Esophagus muscularis mucosa (tissue), 4 donors: ENCODE measurements around the gene DOCK10. TPM values are rescaled to one million over a fixed set of nuclear protein-coding genes. Genes with fewer than 3 reads are reported as not detected.

Experiments used
- DNase-seq: peaks from one replicate; pipeline ENCODE4 v3.0.0-alpha.2; 2017; ENCODE audit errors: extremely low spot score
- H3K27ac ChIP-seq, 4 donors: fragments of 200-600 bp; sonication (generic); replicated peaks in 1 of 4; 1 replicate in 3 of 4; 2 replicates in 1 of 4; pipeline ENCODE4 v1.5.1; 2016 to 2019; ENCODE audit warnings: mild to moderate bottlenecking in 1 of 4
- H3K27me3 ChIP-seq, 4 donors: fragments of 200-600 bp; sonication (generic); one replicate each; pipeline versions ENCODE4 v1.5.1 to v1.6.0; 2016 to 2019
- H3K36me3 ChIP-seq, 4 donors: fragments of 200-600 bp; sonication (generic); one replicate each; pipeline ENCODE4 v1.5.1; 2016 to 2019
- H3K4me1 ChIP-seq, 4 donors: fragments of 200-600 bp; sonication (generic); one replicate each; pipeline ENCODE4 v1.5.1; 2016 to 2019
- H3K4me3 ChIP-seq, 4 donors: fragments of 200-600 bp; sonication (generic); 1 replicate in 2 of 4; 2 replicates in 2 of 4; pipeline ENCODE4 v1.5.1; 2016 to 2019; ENCODE audit warnings: mild to moderate bottlenecking in 4 of 4, moderate library complexity in 1 of 4
- H3K9me3 ChIP-seq, 4 donors: fragments of 200-600 bp; sonication (generic); 1 replicate in 3 of 4; 2 replicates in 1 of 4; pipeline ENCODE4 v1.5.1; 2016 to 2019
- EP300 ChIP-seq: sonication (generic); formaldehyde crosslinking; IDR thresholded peaks from one replicate; pipeline ENCODE4 v1.6.1; 2017; ENCODE audit warnings: antibody characterized with exemption
- POLR2A ChIP-seq: fragments of 450-650 bp; IDR thresholded peaks from one replicate; pipeline ENCODE4 v1.6.1; 2017; ENCODE audit warnings: antibody characterized with exemption, moderate library complexity, mild to moderate bottlenecking, low read depth
- POLR2AphosphoS5 ChIP-seq, 2 donors: sonication (generic); formaldehyde crosslinking; IDR thresholded peaks; one replicate each; pipeline ENCODE4 v1.6.1; 2017; ENCODE audit warnings: antibody characterized with exemption in 2 of 2
- WGBS: methylation state at CpG from one replicate; pipeline ENCODE4 v1.1.5; 2018; 5-methylcytosine and 5-hydroxymethylcytosine counted together
- intact Hi-C: fragments of 100-400 bp; cut with DNase I; formaldehyde crosslinking; loops from one replicate; pipeline ENCODE4 v1.15.1; 2023
- total RNA-seq, 4 donors: library from RNA; depleted of rRNA; stranded (reverse); fragments of >200 nt; gene quantifications; one replicate each; pipeline versions ENCODE4 v1.1.0 to v1.2.1, GENCODE V29; 2016
- TF ChIP-seq, protein P1 (sequence below), 3 experiments: fragments of 200-600 bp in 2 of 3; fragments of 450-650 bp in 1 of 3; sonication (generic) in 2 of 3; IDR thresholded peaks; one replicate each; pipeline ENCODE4 v1.5.1; 2017 to 2019; ENCODE audit warnings: antibody characterized with exemption in 3 of 3, mild to moderate bottlenecking in 2 of 3, moderate library complexity in 1 of 3

DOCK10 gene
- total RNA-seq, 4 donors from 2014 or later, result 1.9 to 11.6 (median 6.3) TPM

DNA sequence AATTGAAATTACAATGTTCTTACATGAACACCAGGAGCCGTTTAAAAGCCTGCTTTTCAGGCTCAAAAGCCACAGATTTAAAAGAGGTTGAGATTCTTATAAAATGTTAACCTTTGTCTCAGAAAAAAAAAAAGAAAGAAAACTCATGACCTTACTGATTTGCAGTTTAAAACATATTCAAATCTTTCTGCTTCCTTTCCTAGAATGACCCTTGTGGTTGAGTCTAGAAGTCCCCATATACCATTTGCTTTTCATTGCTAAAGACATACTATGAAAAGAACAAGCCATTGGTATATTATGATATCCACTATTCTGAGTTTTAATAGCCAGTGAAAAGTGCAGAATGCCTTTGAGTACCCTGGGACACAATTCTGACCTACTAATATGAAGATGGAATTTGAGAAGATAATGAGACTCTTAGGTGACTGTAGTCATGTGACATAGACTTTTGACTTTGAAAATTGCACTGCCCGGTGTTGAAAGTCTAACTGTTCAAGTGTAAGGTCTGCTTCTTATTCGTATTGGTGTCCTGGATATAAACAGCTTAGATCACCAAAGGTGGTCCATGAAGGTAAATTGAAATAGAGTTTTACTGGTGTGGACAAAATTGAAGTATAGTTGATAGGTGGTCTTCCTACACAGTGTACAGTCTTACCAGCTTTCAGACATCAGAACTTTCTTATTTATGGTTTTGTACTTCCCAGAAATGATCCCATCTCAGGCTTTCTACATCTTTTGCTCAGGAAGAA lies 117.0 kb downstream of the DOCK10 start:
- Histone ChIP-seq H3K9me3 (no peaks in the 10 kb centered on the region), H3K36me3 (no peaks in the 10 kb centered on the region), H3K4me1 (peaks cover 0 to 43% (median 19%) of the 10 kb centered on the region in 4 donors), H3K4me3 (no peak overlapping the region), H3K27ac (no peak overlapping the region), H3K27me3 (no peaks in the 10 kb centered on the region)
- 83% methylated on average over 3 of the region's 3 CpGs for WGBS
- TF ChIP-seq POLR2A (no peak), EP300 (no peak), POLR2AphosphoS5 (IDR thresholded peaks at IDR 0.05) (no peak)
- TF ChIP-seq, protein P1, sequence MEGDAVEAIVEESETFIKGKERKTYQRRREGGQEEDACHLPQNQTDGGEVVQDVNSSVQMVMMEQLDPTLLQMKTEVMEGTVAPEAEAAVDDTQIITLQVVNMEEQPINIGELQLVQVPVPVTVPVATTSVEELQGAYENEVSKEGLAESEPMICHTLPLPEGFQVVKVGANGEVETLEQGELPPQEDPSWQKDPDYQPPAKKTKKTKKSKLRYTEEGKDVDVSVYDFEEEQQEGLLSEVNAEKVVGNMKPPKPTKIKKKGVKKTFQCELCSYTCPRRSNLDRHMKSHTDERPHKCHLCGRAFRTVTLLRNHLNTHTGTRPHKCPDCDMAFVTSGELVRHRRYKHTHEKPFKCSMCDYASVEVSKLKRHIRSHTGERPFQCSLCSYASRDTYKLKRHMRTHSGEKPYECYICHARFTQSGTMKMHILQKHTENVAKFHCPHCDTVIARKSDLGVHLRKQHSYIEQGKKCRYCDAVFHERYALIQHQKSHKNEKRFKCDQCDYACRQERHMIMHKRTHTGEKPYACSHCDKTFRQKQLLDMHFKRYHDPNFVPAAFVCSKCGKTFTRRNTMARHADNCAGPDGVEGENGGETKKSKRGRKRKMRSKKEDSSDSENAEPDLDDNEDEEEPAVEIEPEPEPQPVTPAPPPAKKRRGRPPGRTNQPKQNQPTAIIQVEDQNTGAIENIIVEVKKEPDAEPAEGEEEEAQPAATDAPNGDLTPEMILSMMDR (IDR thresholded peaks at IDR 0.05), result no peak
- intact Hi-C loops, result no loop called here
- no peak for DNase-seq

DNA sequence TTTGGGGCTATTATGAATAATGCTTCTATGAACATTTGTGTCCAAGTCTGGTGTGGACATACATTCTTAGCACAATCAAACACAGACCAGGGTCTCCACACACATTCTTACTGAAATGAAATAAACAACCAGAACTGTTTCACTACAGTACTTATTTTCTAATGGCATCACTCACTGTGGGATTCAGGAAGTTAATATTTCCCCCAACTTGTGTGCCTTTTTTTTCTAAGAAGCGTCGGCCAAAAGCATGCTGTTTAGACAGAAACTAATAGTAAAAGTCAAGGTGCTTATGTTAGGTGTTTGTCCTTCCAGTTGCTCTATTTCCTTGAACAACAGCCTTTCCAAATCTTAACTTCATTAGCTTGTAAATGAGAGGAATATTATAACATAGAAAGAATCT lies 117.6 kb downstream of the DOCK10 start:
- H3K4me3 ChIP-seq, result no peak overlapping the region
- 78% methylated on average over 2 of the region's 2 CpGs for WGBS
- DNase-seq, result no peak
- no peaks in the 10 kb centered on the region for H3K36me3 ChIP-seq
- no peak overlapping the region for H3K27ac ChIP-seq
- H3K4me1 ChIP-seq, result peaks cover 0 to 43% (median 19%) of the 10 kb centered on the region in 4 donors
- H3K27me3 ChIP-seq, result no peaks in the 10 kb centered on the region
- TF ChIP-seq, protein P1 (IDR thresholded peaks at IDR 0.05), result no peak
- TF ChIP-seq EP300, result no peak
- no peak for TF ChIP-seq POLR2AphosphoS5 (IDR thresholded peaks at IDR 0.05)
- no peak for TF ChIP-seq POLR2A
- H3K9me3 ChIP-seq, result no peaks in the 10 kb centered on the region
- intact Hi-C loops, result no loop called here

DNA sequence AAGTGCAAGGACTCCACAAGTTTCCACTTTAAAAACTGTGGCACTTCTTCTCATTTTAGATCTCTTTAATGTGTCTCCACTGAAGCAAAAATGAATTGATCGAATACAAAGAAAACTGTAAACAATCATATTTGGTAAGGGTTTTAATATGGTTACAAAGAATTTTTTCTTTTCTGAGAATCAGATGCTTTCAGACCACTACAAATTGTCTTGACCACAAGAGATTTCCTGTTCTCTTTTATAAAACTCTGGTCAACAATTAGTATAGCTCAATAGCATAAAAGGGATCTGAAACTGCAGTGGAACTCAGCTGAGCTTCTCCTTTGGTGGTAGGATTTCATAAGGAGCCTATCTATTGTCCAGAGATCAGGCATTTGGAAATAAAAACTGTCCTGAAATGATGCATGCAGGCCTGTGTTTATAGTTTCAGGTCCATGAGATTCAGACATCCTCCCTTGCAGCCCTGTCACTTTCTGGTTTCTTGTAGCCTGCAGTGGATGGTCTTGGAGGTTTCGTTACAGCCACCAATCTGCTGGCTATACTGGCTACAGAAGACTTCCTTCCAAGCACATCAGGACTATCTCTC lies 120.0 kb downstream of the DOCK10 start:
- no peaks in the 10 kb centered on the region for H3K27me3 ChIP-seq

DNA sequence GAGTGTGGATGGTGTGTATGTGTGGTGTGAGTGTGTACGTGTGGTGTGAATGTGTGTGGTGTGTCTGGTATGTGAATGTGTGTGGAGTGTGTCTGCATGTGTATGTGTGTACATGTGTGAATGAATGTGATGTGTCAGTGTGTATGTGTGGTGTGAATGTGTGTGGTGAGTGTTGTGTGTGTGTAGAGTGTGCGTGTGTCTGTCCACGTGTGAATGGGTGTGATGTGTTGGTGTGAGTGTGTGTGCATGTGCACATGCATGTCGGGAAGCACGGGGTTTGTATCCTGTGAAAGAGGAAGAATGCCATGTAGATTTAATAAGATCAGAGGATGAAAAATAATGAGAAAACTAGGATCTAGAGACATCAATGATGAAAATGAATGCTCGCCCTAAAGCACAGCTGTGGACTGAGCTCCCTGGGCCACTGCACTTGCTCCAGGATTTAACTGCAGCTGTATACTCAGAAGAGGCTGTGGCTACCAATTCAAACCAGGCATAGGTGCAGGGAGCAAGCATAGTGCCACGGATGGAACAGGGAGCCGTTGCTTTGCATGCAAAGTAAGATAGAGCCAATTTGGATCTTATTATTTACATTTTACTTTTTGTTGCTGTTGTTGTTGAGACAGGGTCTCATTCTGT lies 122.7 kb downstream of the DOCK10 start:
- Histone ChIP-seq H3K4me1 (no peaks in the 10 kb centered on the region), H3K27ac (no peak overlapping the region), H3K9me3 (no peaks in the 10 kb centered on the region), H3K27me3 (no peaks in the 10 kb centered on the region), H3K4me3 (no peak overlapping the region), H3K36me3 (no peaks in the 10 kb centered on the region)
- intact Hi-C loops, result no loop called here
- TF ChIP-seq, protein P1 (IDR thresholded peaks at IDR 0.05), result no peak
- TF ChIP-seq POLR2AphosphoS5 (IDR thresholded peaks at IDR 0.05) (no peak), EP300 (no peak), POLR2A (no peak)
- 84% methylated on average over 8 of the region's 8 CpGs for WGBS
- no peak for DNase-seq

More for the DNA sequence above, 120.0 kb downstream of the DOCK10 start:
- no peaks in the 10 kb centered on the region for H3K9me3 ChIP-seq
- peaks cover 0 to 21% (median 9%) of the 10 kb centered on the region in 4 donors for H3K4me1 ChIP-seq
- no peak overlapping the region for H3K4me3 ChIP-seq
- H3K27ac ChIP-seq, result peak overlapping the region in 1 of 4 donors; percentile 3
- DNase-seq, result no peak
- 46% methylated on average over 2 of the region's 2 CpGs for WGBS
- TF ChIP-seq, protein P1 (IDR thresholded peaks at IDR 0.05), result no peak
- no peak for TF ChIP-seq EP300
- TF ChIP-seq POLR2AphosphoS5 (IDR thresholded peaks at IDR 0.05), result no peak
- no peak for TF ChIP-seq POLR2A
- intact Hi-C loops, result no loop called here
- no peaks in the 10 kb centered on the region for H3K36me3 ChIP-seq
